GM12878 (cell line): ENCODE data around the gene UBXN10. TPM values are rescaled to one million over a fixed set of nuclear protein-coding genes. Genes with fewer than 3 reads are reported as not detected.

Source experiments
- ATAC-seq: fragments of 200-7000 bp; cut with Tn5 transposase; 3 replicates; pipeline ENCODE4 v1.9.1; 2020; ENCODE audit warnings: mild to moderate bottlenecking, moderate library complexity
- BruUV-seq: library from RNA; stranded (reverse); fragments of 400-500 nt; replicated peaks from 2 replicates; lab custom pipeline; 2021; lab: Mats Ljungman, UMichigan
- CTCF ChIA-PET: fragments of 300-600 bp; sonication (Branson Sonifier 250); formaldehyde crosslinking; extraction: SDS; loops from one replicate; lab custom pipeline; 2021; ENCODE audit warnings: inconsistent platforms; lab: Yijun Ruan, JAX
- POLR2A ChIA-PET: fragments of 350-600 bp; formaldehyde crosslinking; extraction: SDS; loops from one replicate; lab custom pipeline; 2021; ENCODE audit warnings: inconsistent platforms; lab: Charles Lee
- RAD21 ChIA-PET: fragments of 300-600 bp; sonication (Branson Sonifier 250); formaldehyde crosslinking; loops from one replicate; lab custom pipeline; 2023; ENCODE audit warnings: antibody characterized with exemption; ENCODE audit not compliant: unreplicated experiment; lab: Charles Lee
- SMC1A ChIA-PET: fragments of 300-600 bp; sonication (Branson Sonifier 250); formaldehyde crosslinking; loops from one replicate; lab custom pipeline; 2023; ENCODE audit not compliant: unreplicated experiment, uncharacterized antibody; lab: Charles Lee
- DNase-seq: peaks from one replicate; pipeline ENCODE4 v3.0.0-alpha.2; 2011; ENCODE audit warnings: low read depth, low spot score
- FAIRE-seq: peaks from 3 replicates; lab custom pipeline; 2011; peaks lifted over from hg19 to GRCh38; lab: Jason Lieb, UNC
- H2AFZ ChIP-seq: 2 replicates; pipeline ENCODE4 v1.6.0; 2011; ENCODE audit warnings: low read depth, low read length, control low read depth; ENCODE audit not compliant: control insufficient read depth
- H3K27ac ChIP-seq: 2 replicates; pipeline ENCODE4 v1.5.1; 2011; ENCODE audit warnings: control low read depth; ENCODE audit not compliant: control insufficient read depth, insufficient read depth
- H3K27me3 ChIP-seq, 2 experiments: replicated peaks in 1 of 2; 2 replicates each; pipeline versions ENCODE4 v1.6.0 to v1.6.1; 2011; ENCODE audit warnings: low read length in 1 of 2; ENCODE audit not compliant: control insufficient read depth in 2 of 2, insufficient read depth in 2 of 2
- H3K36me3 ChIP-seq, 2 experiments: 2 replicates each; pipeline ENCODE4 v1.5.1; 2011; ENCODE audit warnings: low read length in 1 of 2; ENCODE audit not compliant: control insufficient read depth in 2 of 2, insufficient read depth in 2 of 2
- H3K4me1 ChIP-seq: 2 replicates; pipeline ENCODE4 v1.6.1; 2011; ENCODE audit warnings: mild to moderate bottlenecking, low read length, moderate library complexity, mixed read lengths; ENCODE audit not compliant: control insufficient read depth, insufficient read depth
- H3K4me2 ChIP-seq: 2 replicates; pipeline ENCODE4 v1.6.0; 2011; ENCODE audit warnings: control low read depth; ENCODE audit not compliant: control insufficient read depth, insufficient read depth
- H3K4me3 ChIP-seq: fragments of 200-600 bp; sonication (generic); 2 replicates; pipeline ENCODE4 v1.5.1; 2016
- H3K79me2 ChIP-seq: 2 replicates; pipeline ENCODE4 v1.6.0; 2011; ENCODE audit warnings: low read length; ENCODE audit not compliant: control insufficient read depth, insufficient read depth
- H3K9ac ChIP-seq: 2 replicates; pipeline ENCODE4 v1.8.0; 2011; ENCODE audit warnings: low read length, control low read depth, mixed read lengths; ENCODE audit not compliant: control insufficient read depth, insufficient read depth
- H3K9me3 ChIP-seq: replicated peaks from 3 replicates; pipeline ENCODE4 v1.5.1; 2011; ENCODE audit warnings: mild to moderate bottlenecking, low read length; ENCODE audit not compliant: control insufficient read depth, insufficient read depth
- H4K20me1 ChIP-seq: 2 replicates; pipeline ENCODE4 v1.6.0; 2011; ENCODE audit not compliant: control insufficient read depth, insufficient read depth
- CBFB ChIP-seq: IDR thresholded peaks from 2 replicates; pipeline ENCODE4 v1.6.1; 2016; ENCODE audit warnings: antibody characterized with exemption, low read depth
- CHD2 ChIP-seq: IDR thresholded peaks from 2 replicates; pipeline ENCODE4 v1.6.1; 2011; ENCODE audit warnings: low read depth, low read length, improper control_type of control experiment, borderline replicate concordance
- EGR1 ChIP-seq, 2 experiments: IDR thresholded peaks; 1 replicate in 1 of 2; 2 replicates in 1 of 2; pipeline ENCODE4 v1.6.1; 2011 to 2012; ENCODE audit warnings: low read depth in 2 of 2, low read length in 2 of 2, borderline replicate concordance in 1 of 2, mild to moderate bottlenecking in 1 of 2, moderate library complexity in 1 of 2
- EP300 ChIP-seq, 2 experiments: fragments of 150-350 bp in 1 of 2; IDR thresholded peaks; 2 replicates each; pipeline ENCODE4 v1.6.1; 2011 to 2012; ENCODE audit warnings: low read depth in 2 of 2, low read length in 2 of 2, borderline replicate concordance in 1 of 2, improper control_type of control experiment in 1 of 2, inconsistent platforms in 1 of 2; ENCODE audit not compliant: control insufficient read depth in 1 of 2
- ESRRA ChIP-seq: IDR thresholded peaks from 2 replicates; pipeline ENCODE4 v1.6.1; 2012; ENCODE audit warnings: mild to moderate bottlenecking, low read length, improper control_type of control experiment
- MAX ChIP-seq: IDR thresholded peaks from 2 replicates; pipeline ENCODE4 v1.6.1; 2012; ENCODE audit warnings: low read depth, low read length, improper control_type of control experiment
- POU2F2 ChIP-seq: IDR thresholded peaks from 3 replicates; pipeline ENCODE4 v1.6.1; 2011; ENCODE audit warnings: low read depth, mild to moderate bottlenecking, low read length, borderline replicate concordance
- SMARCA5 ChIP-seq: fragments of 450-650 bp; IDR thresholded peaks from 2 replicates; pipeline ENCODE4 v1.6.1; 2017; ENCODE audit warnings: mild to moderate bottlenecking
- SMC3 ChIP-seq: IDR thresholded peaks from 2 replicates; pipeline ENCODE4 v1.6.1; 2011; ENCODE audit warnings: low read length, improper control_type of control experiment, borderline replicate concordance
- TAF1 ChIP-seq: IDR thresholded peaks from 2 replicates; pipeline ENCODE4 v1.6.1; 2011; ENCODE audit warnings: mild to moderate bottlenecking, low read depth, low read length, borderline replicate concordance
- TCF3 ChIP-seq: IDR thresholded peaks from 2 replicates; pipeline ENCODE4 v1.6.1; 2012; ENCODE audit warnings: low read depth, mild to moderate bottlenecking, low read length, borderline replicate concordance; ENCODE audit not compliant: insufficient read depth
- ZNF384 ChIP-seq: IDR thresholded peaks from 2 replicates; pipeline ENCODE4 v1.6.1; 2012; ENCODE audit warnings: low read depth, mild to moderate bottlenecking, low read length, improper control_type of control experiment, borderline replicate concordance
- ZNF622 ChIP-seq: fragments of 450-650 bp; IDR thresholded peaks from 2 replicates; pipeline ENCODE4 v1.6.1; 2017; ENCODE audit warnings: mild to moderate bottlenecking, inconsistent platforms
- WGBS: methylation state at CpG from one replicate; pipeline ENCODE4 v1.1.6; 2016; ENCODE audit warnings: low lambda C conversion rate; ENCODE audit not compliant: insufficient replicate concordance, insufficient coverage; ENCODE audit errors: missing lambda C conversion rate; 5-methylcytosine and 5-hydroxymethylcytosine counted together
- in situ Hi-C: fragments of 300-500 bp; cut with MboI; formaldehyde crosslinking; loops from 9 replicates; pipeline ENCODE4 v1.14.3; 2018; ENCODE audit warnings: mixed read lengths
- intact Hi-C: fragments of 100-400 bp; cut with micrococcal nuclease; formaldehyde crosslinking; loops from one replicate; pipeline ENCODE4 v1.14.2; 2022; ENCODE audit not compliant: unreplicated experiment
- polyA plus RNA-seq, 11 experiments: library from polyadenylated mRNA; depleted of rRNA in 4 of 11; unstranded in 6 of 11; stranded (reverse) in 5 of 11; fragments of >200 nt; fragmentation: Nextera tagmentation in 4 of 11; fragmentation: Illumina TruSeq in 1 of 11; extraction: Ambion mirVana in 4 of 11; extraction: Trizol in 1 of 11; gene quantifications; 1 replicate in 1 of 11; 2 replicates in 10 of 11; pipeline versions ENCODE4 v1.2.1 to v1.2.3, GENCODE V29; 2011 to 2016; ENCODE audit warnings: inconsistent platforms in 2 of 11, missing spikeins in 2 of 11, low read depth in 1 of 11
- total RNA-seq, 4 experiments: library from RNA; depleted of rRNA in 3 of 4; stranded (reverse); fragments of >200 nt in 3 of 4; fragmentation: Illumina TruSeq in 1 of 4; extraction: Trizol in 1 of 4; gene quantifications; 2 replicates each; pipeline versions ENCODE4 v1.2.1 to v1.2.3, GENCODE V29; 2013 to 2021
- TF ChIP-seq, protein P1 (sequence below): fragments of 450-650 bp; IDR thresholded peaks from 2 replicates; pipeline ENCODE4 v1.6.1; 2017; ENCODE audit warnings: antibody characterized with exemption, mild to moderate bottlenecking, moderate library complexity

UBXN10 gene
- total and polyA plus RNA-seq, 10 of the 15 experiments (the other 5 are each of a cell fraction or from before 2014, with no cell fraction given): 0.03 to 0.15 (median 0.06) TPM; not detected in 7

GRCh38 chr1:20197329-20197791 lies 11.5 kb downstream of the UBXN10 start:
- H3K4me1 ChIP-seq: no peaks in the 10 kb centered on the region
- POLR2A ChIA-PET: no interaction called here
- no peak for FAIRE-seq

DNA sequence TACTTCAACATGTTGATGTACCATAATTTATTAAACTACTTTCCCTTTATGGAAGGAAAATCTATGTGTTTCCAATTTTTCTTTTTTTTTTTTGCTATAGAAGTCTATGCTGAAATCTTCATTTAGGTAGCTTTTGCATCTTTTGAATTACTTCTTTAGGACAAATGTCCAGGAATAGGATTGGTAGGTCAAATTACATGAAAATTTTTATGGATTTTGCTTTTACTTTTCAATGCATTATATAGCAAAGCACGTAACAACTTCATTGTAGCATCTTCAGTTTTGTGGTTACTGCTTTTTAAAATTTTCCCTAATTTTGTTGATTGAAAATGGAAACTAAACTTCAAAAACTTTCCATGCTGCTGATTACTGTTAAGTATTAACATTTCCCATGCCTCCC lies 12.4 kb downstream of the UBXN10 start:
- ChIA-PET CTCF (no interaction called here), RAD21 (no interaction called here), POLR2A (no interaction called here), SMC1A (no interaction called here)
- Histone ChIP-seq H2AFZ (no peak overlapping the region), H3K79me2 (no peaks in the 10 kb centered on the region), H3K36me3 (no peaks in the 10 kb centered on the region), H3K4me1 (no peaks in the 10 kb centered on the region), H3K27me3 (peaks cover 4 to 5% of the 10 kb centered on the region in 2 experiments; a peak in 2 of 4 replicates), H3K4me2 (no peak overlapping the region), H3K4me3 (no peak overlapping the region), H3K9me3 (no peaks in the 10 kb centered on the region), H3K27ac (no peak overlapping the region), H3K9ac (no peak overlapping the region), H4K20me1 (no peaks in the 10 kb centered on the region)
- intact Hi-C loops (loop anchor here (5.0 to 10.0 kb wide), 2 partner anchors 46 to 223 kb away; partner anchors contain the start of gene PLA2G2A), in situ Hi-C loops (no loop called here)
- no peak for FAIRE-seq
- no TSS peak for BruUV-seq
- WGBS: 55% methylated on average over 1 of the region's 1 CpG
- DNase-seq: no peak
- no peak for ATAC-seq
- no peak for TF ChIP-seq EP300 (IDR thresholded peaks at IDR 0.05; ENCODE audit: borderline replicate concordance in 1 of 2, control insufficient read depth in 1 of 2, low read depth in 2 of 2, low read length in 2 of 2)
- TF ChIP-seq CHD2: no peak
- TF ChIP-seq TCF3: no peak
- no peak for TF ChIP-seq EGR1 (IDR thresholded peaks at IDR 0.05; ENCODE audit: borderline replicate concordance in 1 of 2, low read depth in 2 of 2, low read length in 2 of 2)
- no peak for TF ChIP-seq MAX
- TF ChIP-seq, protein P1, sequence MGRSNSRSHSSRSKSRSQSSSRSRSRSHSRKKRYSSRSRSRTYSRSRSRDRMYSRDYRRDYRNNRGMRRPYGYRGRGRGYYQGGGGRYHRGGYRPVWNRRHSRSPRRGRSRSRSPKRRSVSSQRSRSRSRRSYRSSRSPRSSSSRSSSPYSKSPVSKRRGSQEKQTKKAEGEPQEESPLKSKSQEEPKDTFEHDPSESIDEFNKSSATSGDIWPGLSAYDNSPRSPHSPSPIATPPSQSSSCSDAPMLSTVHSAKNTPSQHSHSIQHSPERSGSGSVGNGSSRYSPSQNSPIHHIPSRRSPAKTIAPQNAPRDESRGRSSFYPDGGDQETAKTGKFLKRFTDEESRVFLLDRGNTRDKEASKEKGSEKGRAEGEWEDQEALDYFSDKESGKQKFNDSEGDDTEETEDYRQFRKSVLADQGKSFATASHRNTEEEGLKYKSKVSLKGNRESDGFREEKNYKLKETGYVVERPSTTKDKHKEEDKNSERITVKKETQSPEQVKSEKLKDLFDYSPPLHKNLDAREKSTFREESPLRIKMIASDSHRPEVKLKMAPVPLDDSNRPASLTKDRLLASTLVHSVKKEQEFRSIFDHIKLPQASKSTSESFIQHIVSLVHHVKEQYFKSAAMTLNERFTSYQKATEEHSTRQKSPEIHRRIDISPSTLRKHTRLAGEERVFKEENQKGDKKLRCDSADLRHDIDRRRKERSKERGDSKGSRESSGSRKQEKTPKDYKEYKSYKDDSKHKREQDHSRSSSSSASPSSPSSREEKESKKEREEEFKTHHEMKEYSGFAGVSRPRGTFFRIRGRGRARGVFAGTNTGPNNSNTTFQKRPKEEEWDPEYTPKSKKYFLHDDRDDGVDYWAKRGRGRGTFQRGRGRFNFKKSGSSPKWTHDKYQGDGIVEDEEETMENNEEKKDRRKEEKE: no peak
- no peak for TF ChIP-seq POU2F2

More at GRCh38 chr1:20197329-20197791, 11.5 kb downstream of the UBXN10 start:
- DNase-seq: no peak
- no peak overlapping the region for H3K4me2 ChIP-seq
- H3K9me3 ChIP-seq: no peaks in the 10 kb centered on the region
- in situ Hi-C loops: no loop called here
- TF ChIP-seq ZNF384: no peak
- no peak for TF ChIP-seq ZNF622
- no peak for TF ChIP-seq ESRRA
- no peak for TF ChIP-seq CBFB
- TF ChIP-seq SMARCA5: no peak
- TF ChIP-seq TAF1: no peak
- no peak for TF ChIP-seq SMC3
- no peak overlapping the region for H2AFZ ChIP-seq
- WGBS: 48% methylated on average over 5 of the region's 6 CpGs
- no peak overlapping the region for H3K27ac ChIP-seq
- ChIA-PET CTCF (interaction anchor here (4.8 kb wide), 1 partner anchor 278 kb away, joined by 52 read pairs; no protein-coding TSS in a partner anchor), SMC1A (no interaction called here), RAD21 (no interaction called here)
- no peak overlapping the region for H3K9ac ChIP-seq
- intact Hi-C loops: loop anchor here (5.0 to 10.0 kb wide), 2 partner anchors 45 to 223 kb away; partner anchors contain the start of gene PLA2G2A
- no peaks in the 10 kb centered on the region for H3K36me3 ChIP-seq
- no peak for ATAC-seq
- no peaks in the 10 kb centered on the region for H3K79me2 ChIP-seq
- H3K4me3 ChIP-seq: no peak overlapping the region
- peaks cover 4 to 5% of the 10 kb centered on the region in 2 experiments; a peak in 2 of 4 replicates for H3K27me3 ChIP-seq
- BruUV-seq: no TSS peak
- H4K20me1 ChIP-seq: no peaks in the 10 kb centered on the region
